A549 (cell line): ENCODE measurements around the gene ZNF423.

Experiments used
- CEBPB ChIP-seq, 2 experiments: fragments of >200 bp in 1 of 2; sonication (Bioruptor Twin) in 1 of 2; formaldehyde crosslinking in 1 of 2; IDR thresholded peaks; 2 replicates each; pipeline ENCODE4 v1.6.1; 2012 to 2016
- CHD2 ChIP-seq: fragments of 150-350 bp; IDR thresholded peaks from 2 replicates; pipeline ENCODE4 v1.6.1; 2014; ENCODE audit warnings: low read length; ENCODE audit not compliant: partially characterized antibody
- CTCF ChIP-seq: fragments of >200 bp; sonication (Bioruptor Twin); formaldehyde crosslinking; IDR thresholded peaks from 3 replicates; pipeline ENCODE4 v1.5.1; 2016
- EP300 ChIP-seq, 2 experiments: fragments of >200 bp; sonication (Bioruptor Twin); formaldehyde crosslinking; IDR thresholded peaks; 2 replicates in 1 of 2; 3 replicates in 1 of 2; pipeline ENCODE4 v1.6.1; 2016 to 2017
- FOSL2 ChIP-seq, 2 experiments: fragments of 450-650 bp in 1 of 2; fragments of >200 bp in 1 of 2; sonication (Bioruptor Twin) in 1 of 2; formaldehyde crosslinking; IDR thresholded peaks; 2 replicates each; pipeline versions ENCODE4 v1.5.0 to v1.6.1; 2016 to 2020; ENCODE audit warnings: mild to moderate bottlenecking in 1 of 2, moderate library complexity in 1 of 2
- MAX ChIP-seq: IDR thresholded peaks from 2 replicates; pipeline ENCODE4 v1.6.1; 2012
- MAZ ChIP-seq: fragments of 150-350 bp; IDR thresholded peaks from 2 replicates; pipeline ENCODE4 v1.6.1; 2014; ENCODE audit warnings: antibody characterized with exemption, low read depth, low read length, borderline replicate concordance
- MYC ChIP-seq: IDR thresholded peaks from 2 replicates; pipeline ENCODE4 v1.6.1; 2012; ENCODE audit warnings: mild to moderate bottlenecking, inconsistent platforms, low read length, improper control_type of control experiment, borderline replicate concordance
- PBX3 ChIP-seq: IDR thresholded peaks from 2 replicates; pipeline ENCODE4 v1.6.1; 2012
- RCOR1 ChIP-seq: fragments of 150-350 bp; IDR thresholded peaks from 2 replicates; pipeline ENCODE4 v1.6.1; 2014; ENCODE audit warnings: antibody characterized with exemption, low read length, low read depth
- REST ChIP-seq: fragments of 200-600 bp; sonication (generic); IDR thresholded peaks from 2 replicates; pipeline ENCODE4 v1.6.1; 2016; ENCODE audit warnings: antibody characterized with exemption, mild to moderate bottlenecking, moderate library complexity
- TP53 ChIP-seq: fragments of 250-450 bp; sonication (Bioruptor Pico); IDR thresholded peaks from 2 replicates; pipeline ENCODE4 v1.5.0; 2021; ENCODE audit warnings: mild to moderate bottlenecking, moderate library complexity
- USF2 ChIP-seq: fragments of 450-650 bp; IDR thresholded peaks from 2 replicates; pipeline ENCODE4 v1.6.1; 2014; ENCODE audit warnings: antibody characterized with exemption

- TF ChIP-seq PBX3 (no peak), CHD2 (no peak), CTCF (no peak), RCOR1 (no peak), TP53 (CRISPR knock-in tag) (no peak), REST (no peak), CEBPB (IDR thresholded peaks at IDR 0.05) (no peak), FOSL2 (IDR thresholded peaks at IDR 0.05) (no peak), FOSL2 (CRISPR knock-in tag; IDR thresholded peaks at IDR 0.05) (no peak), USF2 (no peak), MAX (no peak), EP300 (IDR thresholded peaks at IDR 0.05) (no peak), MAZ (no peak), MYC (no peak)
Observed at GRCh38 chr16:49799172-49799571, 56.7 kb downstream of the ZNF423 start.
